ENCODE results near the gene APBB2. TPM values are rescaled to one million over a fixed set of nuclear protein-coding genes. Genes with fewer than 3 reads are reported as not detected.

The APBB2 gene
- total and polyA plus RNA-seq, 2 of the 4 experiments (the other 2 are of a cell fraction): 47.9 to 75.5 TPM

GRCh38 chr4:40837094-40837870 is 377.1 kb downstream of the APBB2 start:
- no peak overlapping the region for H2AK5ac ChIP-seq (ENCODE audit: low read depth, low read length)
- peak overlapping the region; percentile 70 for H2AK9ac ChIP-seq (replicated peaks; ENCODE audit: low read depth, low read length, poor library complexity)
- no peak overlapping the region for H2BK20ac ChIP-seq (ENCODE audit: low read depth, low read length)
- H3K4me3 ChIP-seq (ENCODE audit: insufficient read depth, low read depth, low read length): no peak overlapping the region
- in situ Hi-C loops (cut with MboI; ENCODE audit: low sequenced_read_pairs) (no loop called here), intact Hi-C loops (cut with micrococcal nuclease) (no loop called here), dilution Hi-C loops (cut with HindIII; ENCODE audit: low sequenced_read_pairs, unreplicated experiment) (no loop called here)
- peaks cover 8% of the 10 kb centered on the region; the same call in 1 of the 2 replicates for H3K9me1 ChIP-seq (ENCODE audit: insufficient read depth, low read length)
- no peak overlapping the region for H3K27ac ChIP-seq (ENCODE audit: insufficient read depth, low read length)
- H3K23ac ChIP-seq (ENCODE audit: low read depth, low read length): no peak overlapping the region
- H3K36me3 ChIP-seq (ENCODE audit: control insufficient read depth, insufficient read depth, low read length): peaks cover 6% of the 10 kb centered on the region; the same call in 1 of the 2 replicates
- no peak overlapping the region for H4K8ac ChIP-seq (ENCODE audit: low read depth in 2 of 2, low read length in 2 of 2)
- DNase-seq: no peak
- H4K5ac ChIP-seq (ENCODE audit: low read depth, low read length): no peak overlapping the region
- no peak overlapping the region for H2BK5ac ChIP-seq (ENCODE audit: low read depth, low read length, poor library complexity, severe bottlenecking)
- H3K18ac ChIP-seq (ENCODE audit: low read depth, low read length): no peak overlapping the region
- H3K4ac ChIP-seq (ENCODE audit: low read depth, low read length): no peak overlapping the region
- 70% methylated on average over 9 of the region's 16 CpGs; no CpG with 5 or more reads in 1 of the 2 experiments for WGBS, 2 experiments (ENCODE audit: extremely low coverage in 2 of 2, insufficient read length in 1 of 2)
- H3K27me3 ChIP-seq (ENCODE audit: control insufficient read depth, insufficient read depth, low read length): no peaks in the 10 kb centered on the region
- H2BK15ac ChIP-seq (ENCODE audit: low read depth, low read length): no peak overlapping the region
- no peak overlapping the region for H3K9ac ChIP-seq (ENCODE audit: low read depth, low read length)
- H3K14ac ChIP-seq (replicated peaks; ENCODE audit: low read depth, low read length): no peak overlapping the region
- no peak overlapping the region for H3K4me2 ChIP-seq (ENCODE audit: low read depth, low read length)
- H3K4me1 ChIP-seq (ENCODE audit: control insufficient read depth, insufficient read depth, low read length): no peaks in the 10 kb centered on the region
- H2AFZ ChIP-seq (replicated peaks; ENCODE audit: low read length, poor library complexity): no peak overlapping the region
- ChIA-PET CTCF (interaction anchor here (1.2 kb wide), 1 partner anchor 9 kb away, joined by 3 read pairs; no protein-coding TSS in a partner anchor), POLR2A (ENCODE audit: unreplicated experiment) (no interaction called here)
- no TSS peak for BruUV-seq (replicated peaks)
- H3K56ac ChIP-seq (ENCODE audit: extremely low read depth, insufficient read depth, low read length): no peak overlapping the region
- no peaks in the 10 kb centered on the region for H4K20me1 ChIP-seq (ENCODE audit: insufficient read depth, low read length)
- no peak overlapping the region for H4K91ac ChIP-seq (ENCODE audit: insufficient read depth, low read depth, low read length)
- TF ChIP-seq BHLHE40 (IDR thresholded peaks at IDR 0.05; ENCODE audit: low read depth, low read length) (no peak), CHD1 (IDR thresholded peaks at IDR 0.05; ENCODE audit: low read depth, low read length) (no peak), FOS (IDR thresholded peaks at IDR 0.05; ENCODE audit: low read depth, low read length) (no peak), RFX5 (IDR thresholded peaks at IDR 0.05; ENCODE audit: low read depth, low read length) (no peak), MAFK (IDR thresholded peaks at IDR 0.05; ENCODE audit: low read depth, low read length) (no peak)
- ATAC-seq (ENCODE audit: low read depth): no peak
- no peaks in the 10 kb centered on the region for H3K79me1 ChIP-seq (ENCODE audit: low read depth in 1 of 2, low read length in 2 of 2)
- H2BK120ac ChIP-seq (ENCODE audit: low read depth, low read length): no peak overlapping the region
- no peaks in the 10 kb centered on the region for H3K9me3 ChIP-seq (ENCODE audit: control insufficient read depth, insufficient read depth, low read length)

Data from IMR-90 (cell line).